GM21576 (cell line): ENCODE measurements around the gene SCLT1.

Experiments used
- ATAC-seq: cut with Tn5 transposase; IDR thresholded peaks from one replicate; pipeline ENCODE4 v1.9.1; 2021; ENCODE audit warnings: mild to moderate bottlenecking, moderate library complexity; ENCODE audit not compliant: unreplicated experiment

Gene SCLT1

GRCh38 chr4:128877934-128878333 lies 215.4 kb downstream of the SCLT1 start:
- ATAC-seq: no peak

GRCh38 chr4:128876200-128876599 lies 217.1 kb downstream of the SCLT1 start:
- no peak for ATAC-seq

DNA sequence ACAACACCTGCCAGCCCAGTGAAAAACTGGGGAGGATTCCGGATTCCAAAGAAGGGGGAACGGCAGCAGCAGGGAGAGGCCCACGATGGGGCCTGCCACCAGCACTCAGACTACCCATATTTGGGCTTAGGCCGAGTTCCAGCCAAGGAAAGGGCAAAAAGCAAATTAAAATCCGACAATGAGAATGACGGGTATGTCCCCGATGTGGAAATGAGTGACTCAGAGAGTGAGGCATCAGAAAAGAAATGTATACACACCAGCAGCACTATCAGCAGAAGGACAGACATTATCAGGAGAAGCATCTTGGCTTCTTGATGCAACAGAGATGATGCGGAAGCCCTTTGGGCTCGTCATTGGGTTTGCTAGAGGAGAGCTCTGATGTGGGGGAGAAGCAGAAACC lies 221.4 kb downstream of the SCLT1 start:
- ATAC-seq: no peak

DNA sequence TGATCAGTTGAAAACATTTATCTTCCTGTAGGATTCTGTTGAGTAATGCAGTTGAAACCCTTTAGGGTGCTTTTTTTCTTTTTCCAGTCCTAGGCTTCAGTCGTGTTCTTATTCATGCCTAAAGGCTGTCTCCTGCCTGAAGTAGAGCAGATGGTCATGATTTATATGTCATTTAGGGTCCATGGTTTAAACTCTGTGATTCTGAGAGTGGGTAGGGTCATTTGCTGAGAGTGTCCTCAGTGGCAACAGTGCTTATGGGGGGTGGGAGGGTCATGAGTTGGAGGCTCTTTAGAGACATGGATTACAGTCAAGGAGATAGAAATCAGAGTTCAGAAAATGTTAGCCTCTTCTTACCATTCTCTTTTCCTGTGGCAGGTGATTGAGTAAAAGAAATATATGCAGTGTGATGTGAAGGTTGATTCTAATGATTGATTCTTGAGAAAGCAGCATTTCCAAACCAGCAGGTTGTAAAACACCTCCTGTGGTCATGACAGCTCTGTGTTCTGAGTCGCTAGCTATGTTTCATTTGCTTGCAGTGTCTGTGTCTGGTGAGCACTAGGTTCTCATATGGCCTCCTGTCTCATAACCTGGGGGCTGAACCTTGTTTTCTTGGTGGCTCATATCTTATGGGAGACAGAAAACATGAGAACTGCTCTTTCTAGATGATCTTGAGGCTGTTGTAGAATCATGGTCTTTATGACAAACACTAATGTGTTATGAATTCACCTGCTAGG lies 223.4 kb downstream of the SCLT1 start:
- no peak for ATAC-seq

- ATAC-seq: no peak
These were observed 224.6 kb downstream of the SCLT1 start for GRCh38 chr4:128868758-128869157.

DNA sequence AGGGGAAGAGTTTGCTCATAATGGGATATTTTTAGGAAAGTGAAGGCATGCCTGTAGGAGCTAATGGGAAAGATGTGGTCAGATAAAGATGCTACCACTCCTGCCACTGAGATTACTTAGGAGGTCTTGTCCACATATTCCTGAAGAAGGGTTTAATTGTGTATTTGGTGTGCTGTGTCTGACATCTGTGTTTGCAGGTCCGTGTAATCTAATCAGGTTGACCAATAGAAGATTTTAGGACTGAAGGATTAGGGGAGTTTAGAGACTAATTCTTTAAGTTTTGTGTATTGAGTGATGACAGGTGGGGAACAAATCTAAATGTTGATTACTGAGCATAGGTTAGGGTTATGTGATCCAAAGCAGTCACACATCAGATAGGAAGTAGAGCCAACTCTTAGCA lies 226.6 kb downstream of the SCLT1 start:
- ATAC-seq: no peak

GRCh38 chr4:128866269-128866668 lies 227.1 kb downstream of the SCLT1 start:
- no peak for ATAC-seq

DNA sequence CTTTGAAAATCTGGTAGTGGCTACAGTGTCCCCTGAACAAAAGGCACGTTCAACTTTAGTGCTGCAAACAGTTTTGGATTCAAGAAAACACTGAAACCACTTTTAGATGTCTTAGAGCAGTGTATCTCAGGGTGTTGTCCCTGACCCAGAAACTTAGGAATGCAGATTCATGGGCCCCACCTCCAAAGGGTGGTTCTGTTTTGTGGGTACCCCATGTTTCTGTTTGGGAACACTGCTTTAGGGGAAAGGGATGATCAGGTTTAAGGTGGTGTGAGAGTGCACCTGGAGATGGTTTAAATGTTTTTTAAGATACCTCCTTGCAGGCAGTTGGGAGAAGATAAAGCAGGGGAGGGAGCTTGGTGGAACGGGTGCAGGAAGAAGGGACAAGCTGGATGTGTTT lies 228.2 kb downstream of the SCLT1 start:
- ATAC-seq: no peak

DNA sequence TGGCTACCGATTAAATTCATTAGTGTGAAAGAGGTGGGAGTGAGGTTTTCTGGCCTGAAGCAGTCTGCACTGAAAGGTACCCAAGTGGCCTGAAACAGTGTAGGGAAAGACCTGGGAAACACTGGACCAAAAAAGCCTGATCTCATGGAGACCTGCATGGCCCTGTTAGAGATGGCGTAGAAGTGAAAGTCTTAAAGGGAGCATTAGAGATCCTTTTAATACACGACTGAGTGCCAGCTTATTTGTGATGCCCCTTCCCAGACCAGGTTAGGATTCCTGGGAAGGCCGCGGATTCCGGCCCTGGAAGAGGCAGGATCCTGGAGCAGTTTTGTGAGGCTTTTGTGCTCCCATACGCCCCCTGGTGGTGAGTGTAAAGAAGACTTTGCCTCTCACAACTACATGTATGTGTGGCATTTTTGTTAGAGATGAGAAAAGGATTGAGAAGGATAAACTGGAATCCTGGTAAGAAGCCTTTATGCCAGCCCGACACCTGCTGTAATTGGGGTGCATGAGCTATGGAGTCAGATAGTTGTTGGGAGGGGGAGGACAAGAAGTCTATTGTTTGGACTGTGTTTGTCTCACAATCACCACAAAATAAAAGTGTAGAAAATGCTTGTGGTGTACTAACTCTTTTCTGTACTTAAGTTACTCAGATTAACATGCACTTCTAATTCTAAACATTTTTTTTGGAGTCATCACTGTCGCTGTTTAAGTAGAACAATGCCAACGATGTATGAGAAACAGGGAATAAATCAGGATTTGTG lies 229.8 kb downstream of the SCLT1 start:
- ATAC-seq: no peak

- ATAC-seq: peak; percentile 69
These were observed 230.6 kb downstream of the SCLT1 start for GRCh38 chr4:128862608-128863311.

DNA sequence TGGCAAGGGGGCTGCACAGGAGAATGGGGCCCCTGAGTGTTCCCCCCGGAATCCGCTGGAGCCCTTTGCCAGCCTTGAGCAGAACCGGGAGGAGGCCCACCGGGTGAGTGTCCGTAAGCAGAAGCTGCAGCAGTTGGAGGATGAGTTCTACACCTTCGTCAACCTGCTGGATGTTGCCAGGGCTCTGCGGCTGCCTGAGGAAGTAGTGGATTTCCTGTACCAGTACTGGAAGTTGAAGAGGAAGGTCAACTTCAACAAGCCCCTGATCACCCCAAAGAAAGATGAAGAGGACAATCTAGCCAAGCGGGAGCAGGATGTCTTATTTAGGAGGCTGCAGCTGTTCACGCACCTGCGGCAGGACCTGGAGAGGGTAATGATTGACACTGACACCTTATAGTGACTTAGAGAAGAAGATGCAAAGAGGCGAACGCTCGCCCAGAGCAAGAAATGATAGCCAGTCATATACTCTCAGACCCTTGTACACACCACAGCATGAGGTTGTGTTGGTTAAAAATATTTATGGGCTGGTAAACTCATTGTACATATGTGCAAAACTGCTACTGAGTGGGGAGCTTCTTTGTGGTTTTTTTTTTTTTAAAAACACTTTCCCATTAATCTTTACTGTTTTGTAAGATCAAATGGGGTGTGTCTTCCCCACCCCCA lies 231.4 kb downstream of the SCLT1 start:
- peak; percentile 14 for ATAC-seq

- no peak for ATAC-seq
These were observed 233.3 kb downstream of the SCLT1 start for GRCh38 chr4:128859887-128860677.

- ATAC-seq: no peak
These were observed 234.3 kb downstream of the SCLT1 start for GRCh38 chr4:128858879-128859671.

GRCh38 chr4:128856246-128856645 lies 237.1 kb downstream of the SCLT1 start:
- no peak for ATAC-seq

GRCh38 chr4:128855621-128856020 lies 237.7 kb downstream of the SCLT1 start:
- ATAC-seq: no peak

- peak; percentile 77 for ATAC-seq
These were observed 238.9 kb downstream of the SCLT1 start for GRCh38 chr4:128854433-128854832.

DNA sequence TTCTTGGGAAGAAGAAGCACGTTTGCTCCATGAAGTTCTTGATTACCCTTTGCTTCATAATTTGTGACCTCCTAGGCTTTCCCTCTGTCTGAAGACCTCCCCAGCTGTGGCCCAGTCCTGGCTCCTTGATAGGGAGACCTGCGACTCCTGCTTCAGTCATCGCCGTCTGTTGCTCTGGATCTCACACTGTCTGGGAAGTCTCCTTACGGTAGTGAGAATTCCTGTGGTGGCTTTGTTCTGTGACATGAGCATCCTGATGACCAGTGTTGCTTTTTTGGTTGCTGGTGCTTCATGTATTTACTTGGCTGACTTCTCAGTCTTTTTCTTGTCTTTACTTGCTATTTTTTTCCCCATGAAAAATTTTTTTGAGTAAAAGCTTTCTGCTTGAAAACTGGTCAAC lies 239.6 kb downstream of the SCLT1 start:
- ATAC-seq: no peak

GRCh38 chr4:128850252-128850651 lies 243.1 kb downstream of the SCLT1 start:
- ATAC-seq: no peak

DNA sequence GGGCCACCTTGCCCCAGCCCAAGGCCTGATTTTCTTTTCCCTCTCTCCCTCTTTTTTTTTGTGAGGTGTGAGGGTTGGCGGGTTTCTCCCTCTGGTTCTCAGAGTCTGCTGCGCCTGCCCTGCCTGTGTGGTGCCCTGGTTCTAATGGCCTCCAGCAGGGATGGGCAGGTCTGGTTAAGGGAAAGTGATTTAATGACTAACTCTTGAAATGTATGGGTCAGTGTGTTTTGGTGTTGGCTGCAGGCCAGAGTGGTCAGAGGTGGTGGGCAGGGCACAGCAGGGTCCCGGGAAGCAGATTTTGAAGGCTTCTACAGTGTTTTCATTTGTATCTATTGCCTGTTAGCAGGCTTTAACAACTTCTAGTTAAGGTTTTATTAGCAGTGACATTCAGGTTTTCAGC lies 244.9 kb downstream of the SCLT1 start:
- ATAC-seq: no peak
